Fibroblast of lung (primary cell): ENCODE results near the gene PFDN1.

Experiments used
- EZH2 ChIP-seq: IDR thresholded peaks from 2 replicates; pipeline ENCODE4 v1.5.1; 2012; ENCODE audit warnings: low read length, control low read depth, mild to moderate bottlenecking; ENCODE audit errors: missing control alignments
- TF ChIP-seq, protein P1 (sequence below), 2 donors: IDR thresholded peaks in 1 of 2; conservative IDR thresholded peaks in 1 of 2; 1 replicate in 1 of 2; 2 replicates in 1 of 2; pipeline ENCODE4 v1.5.1; 2011 to 2012; ENCODE audit warnings: low read length in 2 of 2, control low read depth in 1 of 2, inconsistent platforms in 1 of 2, low read depth in 1 of 2, mild to moderate bottlenecking in 1 of 2

DNA sequence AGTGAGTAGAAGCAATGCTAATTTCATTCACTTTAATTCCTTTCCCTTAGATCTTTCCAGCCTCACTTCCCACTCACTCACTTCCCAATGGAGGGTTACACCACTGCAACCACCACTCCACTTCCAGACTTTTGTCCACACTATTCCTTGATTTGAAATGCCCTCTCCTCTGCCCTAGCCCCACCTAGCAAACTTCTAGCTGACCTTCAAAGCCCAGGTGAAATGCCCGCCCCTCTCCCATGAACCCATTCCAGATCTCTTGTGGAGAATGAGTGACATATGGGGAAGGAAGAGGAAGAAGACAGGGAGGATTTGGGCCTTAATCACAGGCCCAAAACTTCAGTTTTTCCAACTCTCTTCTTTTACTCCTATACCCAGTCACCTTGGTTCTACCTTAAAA, 37.1 kb downstream of the PFDN1 start:
- TF ChIP-seq, protein P1, sequence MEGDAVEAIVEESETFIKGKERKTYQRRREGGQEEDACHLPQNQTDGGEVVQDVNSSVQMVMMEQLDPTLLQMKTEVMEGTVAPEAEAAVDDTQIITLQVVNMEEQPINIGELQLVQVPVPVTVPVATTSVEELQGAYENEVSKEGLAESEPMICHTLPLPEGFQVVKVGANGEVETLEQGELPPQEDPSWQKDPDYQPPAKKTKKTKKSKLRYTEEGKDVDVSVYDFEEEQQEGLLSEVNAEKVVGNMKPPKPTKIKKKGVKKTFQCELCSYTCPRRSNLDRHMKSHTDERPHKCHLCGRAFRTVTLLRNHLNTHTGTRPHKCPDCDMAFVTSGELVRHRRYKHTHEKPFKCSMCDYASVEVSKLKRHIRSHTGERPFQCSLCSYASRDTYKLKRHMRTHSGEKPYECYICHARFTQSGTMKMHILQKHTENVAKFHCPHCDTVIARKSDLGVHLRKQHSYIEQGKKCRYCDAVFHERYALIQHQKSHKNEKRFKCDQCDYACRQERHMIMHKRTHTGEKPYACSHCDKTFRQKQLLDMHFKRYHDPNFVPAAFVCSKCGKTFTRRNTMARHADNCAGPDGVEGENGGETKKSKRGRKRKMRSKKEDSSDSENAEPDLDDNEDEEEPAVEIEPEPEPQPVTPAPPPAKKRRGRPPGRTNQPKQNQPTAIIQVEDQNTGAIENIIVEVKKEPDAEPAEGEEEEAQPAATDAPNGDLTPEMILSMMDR (conservative IDR thresholded peaks at IDR 0.05 in 1 of 2, IDR thresholded peaks at IDR 0.05 in 1 of 2; ENCODE audit: low read depth in 1 of 2, low read length in 2 of 2): no peak
- TF ChIP-seq EZH2: no peak
